Stimulated activated CD8-positive, alpha-beta memory T cell treated with anti-CD3 and anti-CD28 coated beads, Interleukin-7, amount 100 ng/mL, for 24 hours (primary cell): ENCODE measurements around the gene RNF138.
"Not testable (repeated sequence)": the region's sequence is repeated elsewhere in the genome, so short reads cannot be mapped to it uniquely, and the experiment has no call there.

Experiments used
- DNase-seq: peaks from one replicate; pipeline ENCODE4 v3.0.0-alpha.2; 2020; ENCODE audit warnings: low read depth

Gene RNF138, protein sequence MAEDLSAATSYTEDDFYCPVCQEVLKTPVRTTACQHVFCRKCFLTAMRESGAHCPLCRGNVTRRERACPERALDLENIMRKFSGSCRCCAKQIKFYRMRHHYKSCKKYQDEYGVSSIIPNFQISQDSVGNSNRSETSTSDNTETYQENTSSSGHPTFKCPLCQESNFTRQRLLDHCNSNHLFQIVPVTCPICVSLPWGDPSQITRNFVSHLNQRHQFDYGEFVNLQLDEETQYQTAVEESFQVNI

DNA sequence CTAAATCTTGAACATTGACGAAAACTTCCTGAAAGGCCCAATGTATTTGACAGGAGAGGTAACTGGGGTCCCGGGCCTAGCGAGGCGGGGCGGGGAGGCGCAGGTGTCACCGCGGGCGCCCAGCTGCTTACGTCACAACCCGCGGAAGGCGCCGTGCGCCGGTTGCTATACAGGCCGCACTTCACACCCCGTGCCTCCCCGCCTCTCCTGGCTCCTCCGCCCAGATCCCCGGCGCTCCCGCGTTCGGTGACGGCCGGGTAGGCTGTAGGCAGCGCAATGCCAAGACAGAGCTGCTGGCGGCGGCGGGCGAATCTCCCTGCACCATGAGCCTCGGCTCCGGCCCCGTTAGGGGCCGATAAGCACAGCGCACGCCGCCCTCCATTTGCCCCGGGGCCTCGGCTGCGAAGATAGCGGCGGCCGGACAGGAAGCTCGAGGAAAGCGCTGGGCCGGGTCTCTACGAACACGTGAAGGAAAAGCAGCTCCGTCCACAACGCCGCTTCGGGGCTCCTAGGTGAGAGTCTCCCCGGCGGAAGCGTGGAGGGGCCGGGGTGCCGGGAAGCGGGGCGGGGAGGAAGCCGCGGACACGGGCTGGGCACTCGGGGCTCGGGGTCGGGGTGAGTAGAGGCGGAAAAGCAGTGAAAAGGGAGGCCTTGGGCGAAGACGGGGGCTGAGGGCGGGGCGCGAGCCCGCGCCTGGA, at the start of gene RNF138:
TSS of gene RNF138 (plus strand) at position 151 of the 698 bp plus-strand sequence. CDS start 903 bp downstream, outside the sequence.
- peak; percentile 72 for DNase-seq

- DNase-seq: no peak
Measured at GRCh38 chr18:32042337-32042736, 49.3 kb upstream of the RNF138 start.

- no peak for DNase-seq
Measured at GRCh38 chr18:32048507-32049091, 43.1 kb upstream of the RNF138 start.

GRCh38 chr18:32049393-32050171, 42.1 kb upstream of the RNF138 start:
- no peak for DNase-seq

- no peak for DNase-seq
Measured at GRCh38 chr18:32056613-32057358, 34.9 kb upstream of the RNF138 start.

- DNase-seq: no peak
Measured at GRCh38 chr18:32057624-32058165, 34.0 kb upstream of the RNF138 start.

GRCh38 chr18:32060026-32060425, 31.6 kb upstream of the RNF138 start:
- DNase-seq: no peak

DNA sequence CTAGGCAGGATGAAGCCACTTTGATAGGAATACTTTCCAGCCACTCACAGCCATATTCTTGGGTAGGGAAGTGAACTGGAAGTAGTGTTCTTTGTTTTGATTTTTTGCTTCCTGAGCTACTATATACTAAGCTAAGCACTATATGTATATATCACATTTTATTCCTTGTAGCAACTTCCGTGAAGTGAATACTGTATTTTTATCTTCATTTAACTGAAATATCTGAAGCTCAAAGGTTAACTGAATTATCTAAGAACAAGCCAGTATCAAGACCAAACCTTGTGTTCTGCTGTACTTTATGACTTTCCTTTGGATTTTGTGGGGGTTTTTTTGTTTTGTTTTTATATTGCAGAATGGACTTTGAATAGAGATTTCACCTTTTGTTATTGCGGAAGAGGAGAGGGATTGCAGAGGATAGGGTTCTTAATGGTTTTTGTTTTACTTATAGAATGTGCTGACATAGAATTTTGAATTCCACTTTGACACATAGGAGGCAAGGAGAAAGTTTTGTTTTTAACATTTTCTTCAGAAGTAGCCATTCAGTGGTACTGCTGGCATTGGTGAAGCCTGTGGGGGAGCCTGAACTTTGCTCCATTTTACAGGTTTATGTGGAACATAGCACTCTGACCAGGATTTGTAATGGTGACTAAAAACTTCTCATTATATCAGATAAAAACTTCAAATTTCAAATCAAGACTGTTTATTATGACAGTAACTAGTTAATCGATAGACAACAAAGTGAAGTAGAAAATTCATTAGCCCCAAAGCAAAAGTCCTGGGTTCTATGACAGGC, 24.1 kb upstream of the RNF138 start:
- no peak for DNase-seq

- no peak for DNase-seq
Measured at GRCh38 chr18:32072321-32072720, 19.4 kb upstream of the RNF138 start.

DNA sequence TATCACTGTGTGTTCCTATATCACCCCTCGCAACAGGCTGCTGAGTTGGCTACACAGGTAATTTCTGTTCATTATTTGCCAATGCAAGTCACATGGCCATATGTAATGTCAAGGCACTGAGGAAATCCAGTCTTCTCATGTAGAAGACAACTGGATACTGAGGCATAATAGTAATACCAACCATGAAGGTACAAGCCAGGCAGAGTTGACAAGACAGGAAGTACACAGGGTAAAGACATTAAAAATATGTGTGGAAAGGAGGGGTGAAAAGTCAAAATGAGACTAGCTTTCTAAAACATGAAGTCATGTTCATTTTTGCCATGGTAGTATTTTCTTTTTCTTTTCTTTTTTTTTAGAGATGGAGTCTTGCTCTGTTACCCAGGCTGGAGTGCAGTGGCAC, 17.5 kb upstream of the RNF138 start:
- DNase-seq: no peak

- no peak for DNase-seq
Measured at GRCh38 chr18:32078845-32079244, 12.8 kb upstream of the RNF138 start.

- DNase-seq: no peak
Measured at GRCh38 chr18:32081881-32082280, 9.8 kb upstream of the RNF138 start.

- no peak for DNase-seq
Measured at GRCh38 chr18:32083781-32084180, 7.9 kb upstream of the RNF138 start.

DNA sequence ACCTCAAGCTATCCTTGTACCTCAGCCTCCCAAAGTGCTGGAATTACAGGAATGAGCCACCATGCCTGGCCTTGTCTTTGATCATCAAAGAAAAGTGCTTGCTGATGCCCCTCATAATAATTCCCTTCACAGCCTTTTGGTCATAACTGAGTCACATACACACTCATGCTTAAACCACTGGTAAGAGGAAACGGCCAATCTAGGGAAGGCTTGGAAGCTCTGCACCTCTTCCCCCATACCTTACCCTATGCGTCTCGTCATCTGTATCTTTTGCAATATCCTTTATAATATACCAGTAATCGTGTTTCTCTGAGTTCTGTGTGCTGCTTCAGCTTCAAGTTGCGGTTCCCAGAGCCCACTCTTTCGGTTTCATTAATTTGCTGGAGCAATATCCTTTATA, 4.8 kb upstream of the RNF138 start:
- DNase-seq: no peak

DNA sequence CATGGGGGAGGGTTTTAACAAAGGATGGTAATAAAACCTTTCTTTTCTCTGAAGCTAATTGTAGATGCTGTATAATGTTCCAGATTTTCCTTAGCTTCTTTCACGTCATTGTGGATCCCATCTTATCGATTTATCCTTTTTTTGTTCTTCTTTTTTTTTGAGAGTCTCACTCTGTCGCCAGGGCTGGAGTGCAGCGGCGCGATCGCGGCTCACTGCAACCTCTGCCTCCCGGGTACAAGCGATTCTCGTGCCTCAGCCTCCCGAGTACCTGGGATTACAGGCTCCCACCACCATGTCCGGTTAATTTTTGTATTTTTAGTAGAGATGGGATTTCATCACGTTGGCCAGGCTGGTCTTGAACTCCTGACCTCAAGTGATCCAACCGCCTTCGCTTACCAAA, 843 bp upstream of the RNF138 start:
- DNase-seq: not testable (repeated sequence)

DNA sequence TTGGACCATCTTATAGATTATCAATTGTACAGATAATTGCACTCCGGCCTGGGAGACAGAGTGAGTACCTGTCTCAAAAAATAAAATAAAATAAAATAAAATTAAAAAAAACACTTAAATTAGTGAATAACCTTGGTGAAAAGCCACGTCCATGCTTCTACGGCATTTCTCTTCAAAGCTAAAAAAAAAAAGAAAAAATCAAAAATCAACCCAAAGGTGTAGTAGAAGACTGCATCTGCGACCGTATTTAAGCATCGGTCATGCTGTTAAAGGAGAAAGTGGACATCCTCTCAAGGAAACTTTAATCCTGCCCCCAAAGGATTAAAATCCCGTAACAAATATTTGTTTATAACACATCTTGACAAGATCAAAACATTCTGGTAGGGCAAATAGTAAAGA, 350 bp upstream of the RNF138 start:
- DNase-seq: no peak

DNA sequence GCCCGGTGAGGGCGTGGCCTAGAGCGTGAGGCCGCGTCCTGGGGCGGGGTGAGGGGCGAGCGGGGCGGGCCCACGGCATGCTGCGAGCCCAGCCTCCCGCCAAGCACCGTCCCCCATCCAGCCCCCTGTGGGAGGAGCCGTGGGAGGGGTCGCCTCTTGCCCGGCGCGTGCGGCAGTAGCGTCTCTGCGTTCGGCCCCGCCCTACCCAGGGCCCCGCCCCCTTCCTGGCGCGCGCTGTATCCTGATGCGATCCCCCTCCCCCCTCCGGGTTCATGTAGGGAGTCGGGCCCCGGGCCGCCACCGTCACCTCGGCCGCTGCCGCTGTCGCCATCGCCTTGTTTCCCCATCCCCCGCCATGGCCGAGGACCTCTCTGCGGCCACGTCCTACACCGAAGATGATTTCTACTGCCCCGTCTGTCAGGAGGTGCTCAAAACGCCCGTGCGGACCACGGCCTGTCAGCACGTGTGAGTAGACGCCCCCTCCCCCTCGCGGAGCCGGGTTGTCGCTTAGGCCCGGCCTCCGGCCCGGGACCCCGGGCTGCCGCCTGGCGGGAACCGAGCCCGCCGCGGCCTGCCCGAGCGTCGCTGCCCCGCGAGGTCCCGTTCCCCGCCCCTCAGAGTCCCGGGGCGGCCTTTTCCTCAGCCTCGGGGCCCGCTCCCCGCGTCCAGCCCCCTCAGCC, 888 bp downstream of the RNF138 start:
- DNase-seq: peak; percentile 99

GRCh38 chr18:32093102-32093511, 1.4 kb downstream of the RNF138 start:
- no peak for DNase-seq

GRCh38 chr18:32093523-32093922, 1.8 kb downstream of the RNF138 start:
- no peak for DNase-seq
